Bronchial epithelial cell (primary cell): ENCODE results near the gene LRRC4. TPM values are rescaled to one million over a fixed set of nuclear protein-coding genes. Genes with fewer than 3 reads are reported as not detected.

ENCODE experiments used
- DNase-seq: peaks from one replicate; pipeline ENCODE4 v3.0.0-alpha.2; 2010; ENCODE audit warnings: low read depth
- FAIRE-seq: peaks from 2 replicates; lab custom pipeline; 2011; peaks lifted over from hg19 to GRCh38; lab: Jason Lieb, UNC
- H3K27me3 ChIP-seq: 2 replicates; pipeline ENCODE4 v1.5.1; 2011; ENCODE audit warnings: low read length; ENCODE audit not compliant: control insufficient read depth, insufficient read depth
- H3K36me3 ChIP-seq: 2 replicates; pipeline ENCODE4 v1.5.1; 2011; ENCODE audit warnings: low read length; ENCODE audit not compliant: control insufficient read depth, insufficient read depth
- H3K4me3 ChIP-seq: 2 replicates; pipeline ENCODE4 v1.5.1; 2011; ENCODE audit warnings: mild to moderate bottlenecking, low read depth, low read length, control low read depth
- total RNA-seq: library from RNA; depleted of rRNA; stranded (reverse); fragments of >200 nt; gene quantifications from 2 replicates; pipeline ENCODE4 v1.2.1, GENCODE V29; 2014
- TF ChIP-seq, protein P1 (sequence below): IDR thresholded peaks from 2 replicates; pipeline ENCODE4 v1.5.1; 2011; ENCODE audit warnings: mild to moderate bottlenecking, moderate library complexity, low read length, control low read depth, inconsistent platforms; ENCODE audit not compliant: insufficient read depth, severe bottlenecking

The LRRC4 gene
- total RNA-seq, 1 donor from 2014 or later: under 0.01 TPM

GRCh38 chr7:127997226-127997922, 33.9 kb downstream of the LRRC4 start:
- Histone ChIP-seq H3K36me3 (peaks cover 7% of the 10 kb centered on the region), H3K4me3 (no peak overlapping the region), H3K27me3 (no peaks in the 10 kb centered on the region)
- TF ChIP-seq, protein P1, sequence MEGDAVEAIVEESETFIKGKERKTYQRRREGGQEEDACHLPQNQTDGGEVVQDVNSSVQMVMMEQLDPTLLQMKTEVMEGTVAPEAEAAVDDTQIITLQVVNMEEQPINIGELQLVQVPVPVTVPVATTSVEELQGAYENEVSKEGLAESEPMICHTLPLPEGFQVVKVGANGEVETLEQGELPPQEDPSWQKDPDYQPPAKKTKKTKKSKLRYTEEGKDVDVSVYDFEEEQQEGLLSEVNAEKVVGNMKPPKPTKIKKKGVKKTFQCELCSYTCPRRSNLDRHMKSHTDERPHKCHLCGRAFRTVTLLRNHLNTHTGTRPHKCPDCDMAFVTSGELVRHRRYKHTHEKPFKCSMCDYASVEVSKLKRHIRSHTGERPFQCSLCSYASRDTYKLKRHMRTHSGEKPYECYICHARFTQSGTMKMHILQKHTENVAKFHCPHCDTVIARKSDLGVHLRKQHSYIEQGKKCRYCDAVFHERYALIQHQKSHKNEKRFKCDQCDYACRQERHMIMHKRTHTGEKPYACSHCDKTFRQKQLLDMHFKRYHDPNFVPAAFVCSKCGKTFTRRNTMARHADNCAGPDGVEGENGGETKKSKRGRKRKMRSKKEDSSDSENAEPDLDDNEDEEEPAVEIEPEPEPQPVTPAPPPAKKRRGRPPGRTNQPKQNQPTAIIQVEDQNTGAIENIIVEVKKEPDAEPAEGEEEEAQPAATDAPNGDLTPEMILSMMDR: no peak
- no peak for DNase-seq
- no peak for FAIRE-seq

GRCh38 chr7:127996253-127997071, 34.8 kb downstream of the LRRC4 start:
- FAIRE-seq (no peak), DNase-seq (no peak)
- TF ChIP-seq, protein P1: no peak
- Histone ChIP-seq H3K4me3 (no peak overlapping the region), H3K36me3 (peaks cover 7% of the 10 kb centered on the region), H3K27me3 (no peaks in the 10 kb centered on the region)

GRCh38 chr7:127995881-127996215, 35.4 kb downstream of the LRRC4 start:
- peaks cover 7% of the 10 kb centered on the region for H3K36me3 ChIP-seq
- FAIRE-seq: no peak

DNA sequence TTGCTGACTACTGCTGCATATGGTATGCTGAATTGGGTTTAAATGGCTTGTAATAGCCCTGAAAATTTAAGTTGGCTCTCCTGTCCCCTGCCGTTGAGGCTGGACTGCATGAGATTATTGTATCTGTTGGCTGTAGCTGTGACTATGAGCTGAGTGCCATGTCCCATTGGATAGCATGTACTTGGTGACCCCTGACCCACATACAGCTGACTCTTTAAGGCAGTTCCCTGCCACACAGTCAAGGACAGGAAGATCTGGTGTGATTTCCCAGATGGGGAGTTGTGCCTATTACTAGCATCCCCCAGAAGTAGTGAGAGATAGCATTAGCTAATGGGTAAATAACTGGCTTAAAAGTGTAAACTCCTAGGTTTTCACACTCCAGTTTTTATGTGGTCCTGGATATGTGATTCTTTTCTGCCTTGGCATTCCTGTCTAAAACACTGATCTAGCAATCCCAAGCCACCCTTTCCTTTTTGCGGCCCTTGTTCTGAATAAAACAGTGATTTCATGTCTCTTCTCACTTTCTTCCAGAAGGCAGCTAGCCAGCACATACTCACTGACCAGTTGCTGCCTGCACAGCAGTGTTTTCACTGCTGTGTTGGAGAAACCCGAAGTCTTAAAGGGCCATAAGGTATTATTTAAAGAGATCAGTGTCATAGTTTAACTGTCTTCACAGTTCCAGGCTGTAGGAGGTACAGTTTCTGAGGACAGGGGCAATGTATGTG, 35.9 kb downstream of the LRRC4 start:
- DNase-seq (no peak), FAIRE-seq (no peak)
- H3K4me3 ChIP-seq: no peak overlapping the region
- peaks cover 7% of the 10 kb centered on the region for H3K36me3 ChIP-seq
- no peaks in the 10 kb centered on the region for H3K27me3 ChIP-seq
- TF ChIP-seq, protein P1: no peak

More at GRCh38 chr7:127995881-127996215, 35.4 kb downstream of the LRRC4 start:
- TF ChIP-seq, protein P1: no peak
- Histone ChIP-seq H3K4me3 (no peak overlapping the region), H3K27me3 (no peaks in the 10 kb centered on the region)
- no peak for DNase-seq

DNA sequence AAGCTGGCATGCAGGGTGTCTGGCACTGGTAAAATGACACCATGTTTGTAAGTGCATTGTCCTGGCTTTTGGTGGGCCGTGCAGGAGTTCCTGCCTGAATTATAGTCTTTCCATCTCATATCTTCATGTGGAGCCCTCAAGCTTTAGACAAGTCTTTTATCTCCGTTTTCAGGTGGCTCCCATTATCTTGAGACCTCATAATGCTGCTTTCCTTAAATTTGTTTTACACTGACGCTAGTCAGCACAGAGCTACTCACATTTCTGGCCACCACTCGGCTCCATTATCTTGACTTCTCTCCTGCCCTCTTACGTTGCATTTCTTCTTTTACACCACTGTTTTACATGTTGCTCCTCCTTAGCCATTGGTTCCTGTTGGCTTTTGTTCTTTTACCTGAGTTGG, 37.2 kb downstream of the LRRC4 start:
- DNase-seq: no peak
- no peak for FAIRE-seq
- Histone ChIP-seq H3K36me3 (peaks cover 7% of the 10 kb centered on the region), H3K4me3 (no peak overlapping the region), H3K27me3 (no peaks in the 10 kb centered on the region)
- TF ChIP-seq, protein P1: no peak
